Right lung (tissue), 5 donors: Measurements from ENCODE around the gene VWA2. TPM values are rescaled to one million over a fixed set of nuclear protein-coding genes. Genes with fewer than 3 reads are reported as not detected.

Source experiments
- DNase-seq, 2 donors: peaks; one replicate each; pipeline ENCODE4 v3.0.0-alpha.2; 2013
- polyA plus RNA-seq, 5 donors: library from polyadenylated mRNA; unstranded; fragments of 120-200 nt; gene quantifications; one replicate each; pipeline versions ENCODE4 v1.2.1 to v1.2.3, GENCODE V29; 2013; ENCODE audit warnings: inconsistent platforms in 1 of 5, low replicate concordance in 1 of 5; ENCODE audit not compliant: insufficient read length in 5 of 5, insufficient read depth in 1 of 5

VWA2 gene
- polyA plus RNA-seq, 5 donors: 21.6 to 30.6 (median 24.8) TPM

- no peak for DNase-seq
Observed at GRCh38 chr10:114340816-114341215, 101.8 kb downstream of the VWA2 start.

Other genes with a start within 250 kb of the VWA2 start
- 1 to 10 TPM; 1.3 to 3.3 (median 3.0) TPM for gene ADRB1, start 195.4 kb upstream of the VWA2 start, polyA plus RNA-seq
- gene CCDC186, start 65.1 kb upstream of the VWA2 start, polyA plus RNA-seq: 10 to 100 TPM; 20.3 to 51.4 (median 42.3) TPM
- under 1 TPM; 0.18 to 0.40 (median 0.19) TPM for gene TDRD1, start 59.9 kb upstream of the VWA2 start, polyA plus RNA-seq
- 10 to 100 TPM; 30.3 to 38.1 (median 33.8) TPM for gene AFAP1L2, start 165.2 kb downstream of the VWA2 start, polyA plus RNA-seq